Right lobe of liver (tissue), 6 donors: Measurements from ENCODE around the gene TASL. TPM values are rescaled to one million over a fixed set of nuclear protein-coding genes. Genes with fewer than 3 reads are reported as not detected.
A peak's percentile ranks its signal among the peaks of the same experiment; 100 is the strongest.

Source experiments
- ATAC-seq, 4 donors: fragments of 200-7000 bp; cut with Tn5 transposase; one replicate each; pipeline ENCODE4 v1.9.1; 2020; ENCODE audit warnings: mild to moderate bottlenecking in 4 of 4, moderate library complexity in 4 of 4
- DNase-seq, 3 donors: peaks; one replicate each; pipeline ENCODE4 v3.0.0-alpha.2; 2020
- H3K27ac ChIP-seq, 3 donors: fragments of 200-600 bp; one replicate each; pipeline ENCODE4 v1.8.0; 2022
- H3K27me3 ChIP-seq, 2 donors: fragments of 200-600 bp; one replicate each; pipeline ENCODE4 v1.8.0; 2022
- H3K36me3 ChIP-seq, 4 donors: fragments of 200-600 bp; sonication (generic) in 1 of 4; one replicate each; pipeline versions ENCODE4 v1.5.1 to v1.8.0; 2017 to 2022; ENCODE audit warnings: control low read depth in 1 of 4
- H3K4me1 ChIP-seq, 4 donors: fragments of 200-600 bp; sonication (generic) in 1 of 4; one replicate each; pipeline versions ENCODE4 v1.5.1 to v1.8.0; 2017 to 2022; ENCODE audit warnings: control low read depth in 1 of 4
- H3K4me3 ChIP-seq, 3 donors: fragments of 200-600 bp; one replicate each; pipeline ENCODE4 v1.8.0; 2022
- H3K9me3 ChIP-seq, 4 donors: fragments of 200-600 bp; sonication (generic) in 1 of 4; one replicate each; pipeline versions ENCODE4 v1.5.1 to v1.8.0; 2017 to 2022; ENCODE audit warnings: control low read depth in 1 of 4
- POLR2A ChIP-seq: fragments of 450-650 bp; IDR thresholded peaks from one replicate; pipeline ENCODE4 v1.6.1; 2017; ENCODE audit warnings: antibody characterized with exemption, mild to moderate bottlenecking
- WGBS: methylation state at CpG from one replicate; pipeline ENCODE4 v1.1.6; 2018; ENCODE audit warnings: low coverage, low lambda C conversion rate; ENCODE audit not compliant: insufficient coverage; ENCODE audit errors: missing lambda C conversion rate; 5-methylcytosine and 5-hydroxymethylcytosine counted together
- intact Hi-C, 2 donors: fragments of 100-400 bp; cut with DNase I; formaldehyde crosslinking; loops; one replicate each; pipeline versions ENCODE4 v1.11.2 to v1.14.1; 2022
- total RNA-seq, 6 experiments: library from RNA; depleted of rRNA in 2 of 6; stranded (reverse); fragments of >200 nt in 2 of 6; fragmentation: NEBNext Ultra II Directional in 3 of 6; extraction: Animal tissue kit (Norgen Biotek cat#: 25700) in 3 of 6; gene quantifications; one replicate each; pipeline versions ENCODE4 v1.1.0 to v1.2.4, GENCODE V29; 2016 to 2023
- TF ChIP-seq, protein P1 (sequence below), 4 donors: fragments of 200-600 bp in 3 of 4; fragments of 450-650 bp in 1 of 4; IDR thresholded peaks; one replicate each; pipeline versions ENCODE4 v1.5.1 to v1.8.0; 2016 to 2022; ENCODE audit warnings: antibody characterized with exemption in 4 of 4, mild to moderate bottlenecking in 2 of 4
- donor health status: DM: no; HTN: yes; CAD: no.
- donor health status: DM: no; HTN: no; CAD: no.
- donor health status: DM: no; HTN: no; CAD: no.
- donor health status: DM: no; HTN: yes; CAD: no.
- donor health status: DM: no; HTN: yes; CAD: no.

Gene TASL
- total RNA-seq, 6 experiments from 2014 or later = 0.35 to 1.3 (median 0.50) TPM; not detected in 1

DNA sequence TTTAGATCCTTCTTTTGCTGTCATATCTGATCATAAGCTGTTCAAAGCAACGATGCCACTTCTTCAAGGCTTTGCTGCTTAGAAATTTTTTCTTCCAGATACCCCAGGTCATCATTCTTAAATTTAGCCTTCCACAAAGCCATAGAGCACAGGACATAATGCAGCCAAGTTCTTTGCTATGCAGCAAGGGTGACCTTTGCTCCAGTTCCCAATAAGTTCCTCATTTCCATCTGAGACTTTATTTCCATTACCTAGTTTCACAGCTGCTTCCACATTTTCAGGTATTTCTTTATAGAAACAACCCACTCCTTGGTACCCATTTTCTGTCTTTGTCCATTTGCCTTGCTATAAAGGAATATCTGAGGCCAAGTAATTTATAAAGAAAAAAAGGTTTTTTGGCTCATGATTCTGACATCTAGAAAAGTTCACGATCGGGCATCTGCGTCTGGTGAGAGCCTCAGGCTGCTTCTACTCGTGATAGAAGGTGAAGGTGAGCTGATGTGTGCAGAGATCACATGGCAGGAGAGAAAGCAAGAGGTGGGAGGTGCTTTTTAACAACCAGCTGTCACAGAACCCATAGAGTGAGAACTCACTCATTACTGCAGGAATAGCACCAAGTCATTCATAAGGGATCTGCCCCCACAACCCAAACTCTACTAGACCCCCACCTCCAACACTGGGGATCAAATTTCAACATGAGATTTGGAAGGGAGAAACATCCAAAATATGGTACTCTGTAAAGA, 11.8 kb upstream of the TASL start:
- intact Hi-C loops = no loop called here
- Histone ChIP-seq H3K4me1 (no peaks in the 10 kb centered on the region), H3K9me3 (no peaks in the 10 kb centered on the region), H3K4me3 (no peak overlapping the region), H3K36me3 (no peaks in the 10 kb centered on the region), H3K27me3 (no peaks in the 10 kb centered on the region), H3K27ac (no peak overlapping the region)
- WGBS = 57% methylated on average over 5 of the region's 5 CpGs
- no peak for DNase-seq
- ATAC-seq = peak in 2 of 4 donors; percentile 41 to 49
- TF ChIP-seq, protein P1, sequence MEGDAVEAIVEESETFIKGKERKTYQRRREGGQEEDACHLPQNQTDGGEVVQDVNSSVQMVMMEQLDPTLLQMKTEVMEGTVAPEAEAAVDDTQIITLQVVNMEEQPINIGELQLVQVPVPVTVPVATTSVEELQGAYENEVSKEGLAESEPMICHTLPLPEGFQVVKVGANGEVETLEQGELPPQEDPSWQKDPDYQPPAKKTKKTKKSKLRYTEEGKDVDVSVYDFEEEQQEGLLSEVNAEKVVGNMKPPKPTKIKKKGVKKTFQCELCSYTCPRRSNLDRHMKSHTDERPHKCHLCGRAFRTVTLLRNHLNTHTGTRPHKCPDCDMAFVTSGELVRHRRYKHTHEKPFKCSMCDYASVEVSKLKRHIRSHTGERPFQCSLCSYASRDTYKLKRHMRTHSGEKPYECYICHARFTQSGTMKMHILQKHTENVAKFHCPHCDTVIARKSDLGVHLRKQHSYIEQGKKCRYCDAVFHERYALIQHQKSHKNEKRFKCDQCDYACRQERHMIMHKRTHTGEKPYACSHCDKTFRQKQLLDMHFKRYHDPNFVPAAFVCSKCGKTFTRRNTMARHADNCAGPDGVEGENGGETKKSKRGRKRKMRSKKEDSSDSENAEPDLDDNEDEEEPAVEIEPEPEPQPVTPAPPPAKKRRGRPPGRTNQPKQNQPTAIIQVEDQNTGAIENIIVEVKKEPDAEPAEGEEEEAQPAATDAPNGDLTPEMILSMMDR (IDR thresholded peaks at IDR 0.05) = no peak
- TF ChIP-seq POLR2A = no peak

DNA sequence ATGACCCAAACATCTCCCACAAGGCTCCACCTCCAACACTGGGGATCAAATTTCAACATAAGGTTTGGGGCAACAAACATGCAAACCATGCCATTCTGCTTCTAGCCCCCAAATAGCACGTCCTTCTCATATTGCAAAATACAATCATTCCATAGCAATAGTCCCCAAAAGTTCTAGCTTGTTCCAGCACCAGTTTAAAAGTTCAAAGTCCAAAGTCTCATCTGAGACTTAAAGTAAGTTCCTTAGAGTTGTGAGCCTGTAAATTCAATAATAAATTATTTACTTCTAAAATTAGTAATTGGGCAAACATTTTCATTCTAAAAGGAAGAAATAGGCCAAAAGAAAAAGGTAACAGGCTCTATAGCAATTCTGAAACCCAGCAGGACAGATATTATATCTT, 8.9 kb upstream of the TASL start:
- intact Hi-C loops = no loop called here
- Histone ChIP-seq H3K36me3 (no peaks in the 10 kb centered on the region), H3K27ac (no peak overlapping the region), H3K4me3 (no peak overlapping the region), H3K27me3 (no peaks in the 10 kb centered on the region), H3K4me1 (no peaks in the 10 kb centered on the region), H3K9me3 (no peaks in the 10 kb centered on the region)
- ATAC-seq (no peak), DNase-seq (no peak)
- no peak for TF ChIP-seq POLR2A
- TF ChIP-seq, protein P1 (IDR thresholded peaks at IDR 0.05) = no peak
- 33% methylated on average over 1 of the region's 1 CpG for WGBS

DNA sequence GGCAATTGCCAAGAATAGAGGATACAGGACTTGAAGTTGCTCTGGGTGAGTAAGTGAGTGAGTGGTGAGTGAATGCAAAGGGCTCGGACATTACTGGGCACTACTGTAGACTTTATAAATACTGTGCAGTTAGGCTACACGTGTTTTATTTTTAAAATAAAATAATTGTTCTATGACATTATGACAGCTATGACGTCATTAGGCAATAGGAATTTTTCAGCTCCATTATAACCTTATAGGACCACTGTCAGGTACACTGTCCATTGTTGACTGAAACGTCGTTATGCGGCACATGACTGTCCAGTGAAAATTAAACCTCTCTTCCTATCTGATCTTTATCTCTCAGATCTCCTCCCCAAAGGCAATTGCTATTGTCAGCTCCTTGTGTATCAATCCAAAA, 5.1 kb upstream of the TASL start:
- Histone ChIP-seq H3K4me3 (no peak overlapping the region), H3K9me3 (no peaks in the 10 kb centered on the region), H3K27ac (no peak overlapping the region), H3K4me1 (no peaks in the 10 kb centered on the region), H3K36me3 (no peaks in the 10 kb centered on the region), H3K27me3 (no peaks in the 10 kb centered on the region)
- no peak for ATAC-seq
- no peak for DNase-seq
- intact Hi-C loops = no loop called here
- no peak for TF ChIP-seq POLR2A
- TF ChIP-seq, protein P1 (IDR thresholded peaks at IDR 0.05) = no peak
- WGBS = 72% methylated on average over 6 of the region's 6 CpGs

DNA sequence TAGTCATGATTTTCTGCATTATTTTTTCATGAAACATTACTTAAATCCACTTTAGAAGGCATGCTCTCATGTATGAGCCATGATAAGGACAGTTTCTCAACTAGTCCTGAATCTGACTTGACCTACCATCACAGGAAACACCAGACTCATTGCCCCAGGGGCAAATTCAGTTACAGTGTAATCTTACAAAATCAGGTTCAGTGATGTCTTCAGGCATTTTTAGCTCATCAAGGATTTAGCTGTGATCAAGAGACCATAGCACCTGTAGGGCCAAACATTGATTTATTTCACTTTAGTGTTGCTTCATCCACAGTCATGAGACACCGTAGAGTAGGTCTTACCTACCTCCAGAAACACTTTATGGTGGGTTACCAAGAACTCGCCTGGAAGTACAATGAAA, 3.1 kb upstream of the TASL start:
- Histone ChIP-seq H3K9me3 (no peaks in the 10 kb centered on the region), H3K36me3 (no peaks in the 10 kb centered on the region), H3K4me3 (no peak overlapping the region), H3K27me3 (no peaks in the 10 kb centered on the region), H3K27ac (no peak overlapping the region), H3K4me1 (no peaks in the 10 kb centered on the region)
- DNase-seq (no peak), ATAC-seq (no peak)
- WGBS = 35% methylated on average over 2 of the region's 2 CpGs
- intact Hi-C loops = no loop called here
- TF ChIP-seq POLR2A = no peak
- TF ChIP-seq, protein P1 (IDR thresholded peaks at IDR 0.05) = no peak
